COLO668 (cell line): ENCODE measurements around the gene ORMDL3.

Source experiments
- DNase-seq: peaks from one replicate; lab custom pipeline; 2025; ENCODE audit not compliant: unreplicated experiment; lab: John Stamatoyannopoulos, UW

Gene ORMDL3

GRCh38 chr17:39927101-39927928, at the start of gene ORMDL3, which contains the start of gene LRRC3C:
Gene ORMDL3, minus strand, starts transcription at chr17:39927601. Its CDS starts 3,398 bp downstream, at chr17:39924203.
Gene LRRC3C, plus strand, starts transcription at chr17:39927732. Its CDS starts 13,792 bp downstream, at chr17:39941524.
- peak; percentile 86 for DNase-seq

- no peak for DNase-seq
Observed at GRCh38 chr17:39975801-39976200, 48.4 kb upstream of the ORMDL3 start.

- DNase-seq = no peak
Observed at GRCh38 chr17:39974433-39974832, 47.0 kb upstream of the ORMDL3 start.

- no peak for DNase-seq
Observed at GRCh38 chr17:39973496-39973895, 46.1 kb upstream of the ORMDL3 start.

GRCh38 chr17:39972271-39972670, 44.9 kb upstream of the ORMDL3 start:
- no peak for DNase-seq

- no peak for DNase-seq
Observed at GRCh38 chr17:39971076-39971603, 43.7 kb upstream of the ORMDL3 start.

GRCh38 chr17:39970157-39970692, 42.8 kb upstream of the ORMDL3 start:
- no peak for DNase-seq

- no peak for DNase-seq
Observed at GRCh38 chr17:39969375-39969774, 42.0 kb upstream of the ORMDL3 start.

- DNase-seq = no peak
Observed at GRCh38 chr17:39968761-39969160, 41.4 kb upstream of the ORMDL3 start.

- peak; percentile 2 for DNase-seq
Observed at GRCh38 chr17:39966771-39967170, 39.4 kb upstream of the ORMDL3 start.

- no peak for DNase-seq
Observed at GRCh38 chr17:39965017-39965699, 37.8 kb upstream of the ORMDL3 start.

- DNase-seq = peak; percentile 44
Observed at GRCh38 chr17:39963829-39964228, 36.4 kb upstream of the ORMDL3 start.

- DNase-seq = peak; percentile 64
Observed at GRCh38 chr17:39962642-39963220, 35.3 kb upstream of the ORMDL3 start, which contains the start of gene GSDMA. Gene GSDMA, plus strand, starts transcription at chr17:39963004. Its CDS starts 2,684 bp downstream, at chr17:39965688.

- no peak for DNase-seq
Observed at GRCh38 chr17:39960524-39961041, 33.2 kb upstream of the ORMDL3 start.

- DNase-seq = no peak
Observed at GRCh38 chr17:39955726-39956225, 28.4 kb upstream of the ORMDL3 start.

GRCh38 chr17:39954876-39955275, 27.5 kb upstream of the ORMDL3 start:
- DNase-seq = no peak

GRCh38 chr17:39953471-39953888, 26.1 kb upstream of the ORMDL3 start:
- no peak for DNase-seq

GRCh38 chr17:39952680-39953470, 25.5 kb upstream of the ORMDL3 start:
- DNase-seq = peak; percentile 89

GRCh38 chr17:39951924-39952679, 24.7 kb upstream of the ORMDL3 start:
- DNase-seq = no peak
